Mesendoderm (in vitro differentiated cells): ENCODE data around the gene THSD7A.

Experiments
- DNase-seq: peaks from one replicate; pipeline ENCODE4 v3.0.0; 2013
- H2AK5ac ChIP-seq: 2 replicates; pipeline ENCODE4 v1.6.1; 2013; ENCODE audit warnings: low read length, inconsistent platforms
- H2BK120ac ChIP-seq: 2 replicates; pipeline ENCODE4 v1.6.1; 2013; ENCODE audit warnings: low read depth, mild to moderate bottlenecking, low read length, moderate library complexity, mixed read lengths
- H2BK15ac ChIP-seq: replicated peaks from 2 replicates; pipeline ENCODE4 v1.6.1; 2013; ENCODE audit warnings: low read depth, mild to moderate bottlenecking, moderate library complexity
- H2BK5ac ChIP-seq: 2 replicates; pipeline ENCODE4 v1.6.1; 2013; ENCODE audit warnings: low read length, inconsistent platforms
- H3K18ac ChIP-seq: 2 replicates; pipeline ENCODE4 v1.6.1; 2013; ENCODE audit warnings: mild to moderate bottlenecking, low read length, mixed read lengths
- H3K23ac ChIP-seq: one replicate; pipeline ENCODE4 v1.6.1; 2013; ENCODE audit warnings: low read length
- H3K27ac ChIP-seq: 2 replicates; pipeline ENCODE4 v1.5.1; 2013; ENCODE audit warnings: low read depth, mild to moderate bottlenecking, inconsistent platforms, low read length, moderate library complexity
- H3K27me3 ChIP-seq: 2 replicates; pipeline ENCODE4 v1.6.1; 2013; ENCODE audit warnings: low read length, control low read depth, mild to moderate bottlenecking, inconsistent platforms; ENCODE audit not compliant: insufficient read depth, poor library complexity
- H3K36me3 ChIP-seq: 2 replicates; pipeline ENCODE4 v1.6.1; 2013; ENCODE audit warnings: low read length, inconsistent platforms; ENCODE audit not compliant: control insufficient read depth, insufficient read depth
- H3K4ac ChIP-seq: one replicate; pipeline ENCODE4 v1.6.1; 2013; ENCODE audit warnings: low read depth, mild to moderate bottlenecking, low read length, moderate library complexity
- H3K4me1 ChIP-seq: 2 replicates; pipeline ENCODE4 v1.6.1; 2013; ENCODE audit warnings: low read depth, low read length, inconsistent platforms; ENCODE audit not compliant: control insufficient read depth
- H3K4me2 ChIP-seq: 2 replicates; pipeline ENCODE4 v1.6.1; 2013; ENCODE audit warnings: low read length
- H3K4me3 ChIP-seq: 2 replicates; pipeline ENCODE4 v1.5.1; 2013; ENCODE audit warnings: mild to moderate bottlenecking, low read length
- H3K56ac ChIP-seq: one replicate; pipeline ENCODE4 v1.6.1; 2013; ENCODE audit warnings: low read length
- H3K79me1 ChIP-seq: 2 replicates; pipeline ENCODE4 v1.6.1; 2013; ENCODE audit warnings: low read length, inconsistent platforms
- H3K79me2 ChIP-seq: 2 replicates; pipeline ENCODE4 v1.6.1; 2013; ENCODE audit warnings: mild to moderate bottlenecking, low read length; ENCODE audit not compliant: control insufficient read depth, insufficient read depth
- H3K9ac ChIP-seq: 2 replicates; pipeline ENCODE4 v1.6.1; 2013; ENCODE audit warnings: low read length, inconsistent platforms
- H4K5ac ChIP-seq: one replicate; pipeline ENCODE4 v1.6.1; 2013; ENCODE audit warnings: low read length
- H4K8ac ChIP-seq: one replicate; pipeline ENCODE4 v1.6.1; 2013; ENCODE audit warnings: low read depth, mild to moderate bottlenecking, control low read depth, low read length, moderate library complexity
- WGBS: extraction: QIAGEN DNeasy Blood & Tissue Kit; methylation state at CpG from one replicate; pipeline ENCODE4 v1.1.7; 2013; ENCODE audit warnings: low lambda C conversion rate, missing lambda C conversion rate; ENCODE audit not compliant: insufficient coverage; ENCODE audit errors: extremely low coverage; 5-methylcytosine and 5-hydroxymethylcytosine counted together

The THSD7A gene

GRCh38 chr7:11609096-11609670 lies 222.8 kb downstream of the THSD7A start:
- Histone ChIP-seq H3K79me1 (no peaks in the 10 kb centered on the region), H2BK120ac (no peak overlapping the region), H3K79me2 (no peaks in the 10 kb centered on the region), H2BK5ac (no peak overlapping the region), H3K56ac (no peak overlapping the region), H3K18ac (no peak overlapping the region), H3K23ac (no peak overlapping the region), H3K27ac (no peak overlapping the region), H4K8ac (peak overlapping the region; percentile 5), H4K5ac (no peak overlapping the region), H2BK15ac (no peak overlapping the region), H3K36me3 (no peaks in the 10 kb centered on the region), H2AK5ac (no peak overlapping the region), H3K9ac (no peak overlapping the region), H3K4me1 (no peaks in the 10 kb centered on the region), H3K4me2 (no peak overlapping the region), H3K27me3 (no peaks in the 10 kb centered on the region), H3K4ac (no peak overlapping the region), H3K4me3 (no peak overlapping the region)
- DNase-seq = no peak
- no CpG with 5 or more reads among the region's 2 CpGs for WGBS

GRCh38 chr7:11607686-11608085 lies 224.3 kb downstream of the THSD7A start:
- WGBS = no CpG with 5 or more reads among the region's 2 CpGs
- Histone ChIP-seq H3K27ac (no peak overlapping the region), H3K4me2 (no peak overlapping the region), H4K5ac (no peak overlapping the region), H3K18ac (no peak overlapping the region), H3K4ac (no peak overlapping the region), H2BK5ac (no peak overlapping the region), H3K56ac (no peak overlapping the region), H3K27me3 (no peaks in the 10 kb centered on the region), H3K23ac (no peak overlapping the region), H3K4me3 (no peak overlapping the region), H2AK5ac (no peak overlapping the region), H2BK15ac (no peak overlapping the region), H3K79me2 (no peaks in the 10 kb centered on the region), H3K4me1 (no peaks in the 10 kb centered on the region), H3K36me3 (no peaks in the 10 kb centered on the region), H3K79me1 (no peaks in the 10 kb centered on the region), H4K8ac (no peak overlapping the region), H3K9ac (no peak overlapping the region), H2BK120ac (no peak overlapping the region)
- no peak for DNase-seq

- H3K36me3 ChIP-seq = no peaks in the 10 kb centered on the region
- no peak overlapping the region for H3K18ac ChIP-seq
- no peak overlapping the region for H2BK5ac ChIP-seq
- no peak overlapping the region for H4K5ac ChIP-seq
- H3K27me3 ChIP-seq = no peaks in the 10 kb centered on the region
- H3K9ac ChIP-seq = no peak overlapping the region
- H2BK15ac ChIP-seq = no peak overlapping the region
- H3K4me1 ChIP-seq = no peaks in the 10 kb centered on the region
- no peak for DNase-seq
- no peaks in the 10 kb centered on the region for H3K79me1 ChIP-seq
- no peak overlapping the region for H3K4ac ChIP-seq
- no peak overlapping the region for H3K27ac ChIP-seq
- no peak overlapping the region for H3K56ac ChIP-seq
- no peak overlapping the region for H3K4me2 ChIP-seq
- H3K79me2 ChIP-seq = no peaks in the 10 kb centered on the region
- no peak overlapping the region for H3K23ac ChIP-seq
- no peak overlapping the region for H4K8ac ChIP-seq
- H3K4me3 ChIP-seq = no peak overlapping the region
- no peak overlapping the region for H2BK120ac ChIP-seq
- H2AK5ac ChIP-seq = no peak overlapping the region
Measured at GRCh38 chr7:11605749-11606148, 226.2 kb downstream of the THSD7A start.

- WGBS = no CpG with 5 or more reads among the region's 1 CpG
- no peak overlapping the region for H3K4me3 ChIP-seq
Measured at GRCh38 chr7:11604505-11604904, 227.5 kb downstream of the THSD7A start.

GRCh38 chr7:11601761-11602160 lies 230.2 kb downstream of the THSD7A start:
- Histone ChIP-seq H3K36me3 (no peaks in the 10 kb centered on the region), H3K4me2 (no peak overlapping the region), H3K23ac (no peak overlapping the region), H3K79me1 (no peaks in the 10 kb centered on the region), H4K5ac (no peak overlapping the region), H3K79me2 (no peaks in the 10 kb centered on the region), H2AK5ac (no peak overlapping the region), H3K27me3 (no peaks in the 10 kb centered on the region), H4K8ac (no peak overlapping the region), H2BK5ac (no peak overlapping the region), H2BK15ac (no peak overlapping the region), H3K27ac (no peak overlapping the region), H3K9ac (no peak overlapping the region), H3K56ac (no peak overlapping the region), H3K18ac (no peak overlapping the region), H3K4me1 (no peaks in the 10 kb centered on the region), H3K4ac (no peak overlapping the region), H2BK120ac (no peak overlapping the region), H3K4me3 (no peak overlapping the region)
- DNase-seq = no peak

More at GRCh38 chr7:11604505-11604904, 227.5 kb downstream of the THSD7A start:
- H2BK120ac ChIP-seq = no peak overlapping the region
- peak; percentile 27 for DNase-seq
- no peak overlapping the region for H3K18ac ChIP-seq
- no peak overlapping the region for H3K4me2 ChIP-seq
- no peaks in the 10 kb centered on the region for H3K4me1 ChIP-seq
- H2BK15ac ChIP-seq = no peak overlapping the region
- no peak overlapping the region for H3K27ac ChIP-seq
- H3K79me1 ChIP-seq = no peaks in the 10 kb centered on the region
- H3K27me3 ChIP-seq = no peaks in the 10 kb centered on the region
- no peaks in the 10 kb centered on the region for H3K79me2 ChIP-seq
- H3K56ac ChIP-seq = no peak overlapping the region
- H3K23ac ChIP-seq = no peak overlapping the region
- no peak overlapping the region for H3K4ac ChIP-seq
- no peak overlapping the region for H4K8ac ChIP-seq
- H4K5ac ChIP-seq = no peak overlapping the region
- no peak overlapping the region for H3K9ac ChIP-seq
- H2BK5ac ChIP-seq = no peak overlapping the region
- no peak overlapping the region for H2AK5ac ChIP-seq
- H3K36me3 ChIP-seq = no peaks in the 10 kb centered on the region

GRCh38 chr7:11593322-11593721 lies 238.7 kb downstream of the THSD7A start:
- Histone ChIP-seq H3K36me3 (no peaks in the 10 kb centered on the region), H4K8ac (no peak overlapping the region), H3K4me1 (no peaks in the 10 kb centered on the region), H3K79me1 (no peaks in the 10 kb centered on the region), H3K79me2 (no peaks in the 10 kb centered on the region), H2BK5ac (no peak overlapping the region), H3K27me3 (no peaks in the 10 kb centered on the region), H3K56ac (no peak overlapping the region), H4K5ac (no peak overlapping the region), H3K4me3 (no peak overlapping the region), H3K27ac (no peak overlapping the region), H3K4ac (no peak overlapping the region), H3K4me2 (no peak overlapping the region), H3K18ac (no peak overlapping the region), H3K9ac (no peak overlapping the region), H2BK120ac (no peak overlapping the region), H3K23ac (no peak overlapping the region), H2BK15ac (no peak overlapping the region), H2AK5ac (no peak overlapping the region)
- no peak for DNase-seq
- no CpG with 5 or more reads among the region's 5 CpGs for WGBS
